K562 (cell line): ENCODE results near the gene SCRG1.

ENCODE experiments used
- CHD1 ChIP-seq: fragments of 200-600 bp; sonication (generic); IDR thresholded peaks from one replicate; pipeline ENCODE4 v1.6.1; 2012; ENCODE audit warnings: mild to moderate bottlenecking, moderate library complexity, low read length, inconsistent platforms
- CTBP1 ChIP-seq: fragments of 450-650 bp; IDR thresholded peaks from 2 replicates; pipeline ENCODE4 v1.6.1; 2016; ENCODE audit warnings: borderline replicate concordance
- CTCF ChIP-seq, 3 experiments: IDR thresholded peaks in 2 of 3; conservative IDR thresholded peaks in 1 of 3; 2 replicates each; pipeline ENCODE4 v1.5.1; 2011 to 2012; ENCODE audit warnings: low read length in 3 of 3, mild to moderate bottlenecking in 3 of 3, control low read depth in 2 of 3, improper control_type of control experiment in 1 of 3, inconsistent platforms in 1 of 3, low read depth in 1 of 3, mixed read lengths in 1 of 3, moderate library complexity in 1 of 3; ENCODE audit not compliant: insufficient read depth in 2 of 3
- IRF1 ChIP-seq: sonication (generic); formaldehyde crosslinking; IDR thresholded peaks from 2 replicates; pipeline ENCODE4 v1.8.0; 2022; ENCODE audit warnings: missing genetic modification reagents, mild to moderate bottlenecking, borderline replicate concordance
- PHF21A ChIP-seq: fragments of 450-650 bp; IDR thresholded peaks from 2 replicates; pipeline ENCODE4 v1.6.1; 2017; ENCODE audit warnings: low read depth, borderline replicate concordance

- TF ChIP-seq CHD1: no peak
- no peak for TF ChIP-seq CTCF (IDR thresholded peaks at IDR 0.05 in 2 of 3, conservative IDR thresholded peaks at IDR 0.05 in 1 of 3; ENCODE audit: insufficient read depth in 2 of 3, low read depth in 1 of 3, low read length in 3 of 3)
- TF ChIP-seq PHF21A: no peak
- no peak for TF ChIP-seq CTBP1
- TF ChIP-seq IRF1 (CRISPR knock-in tag): no peak
Measured at GRCh38 chr4:173442223-173442932, 43.5 kb upstream of the SCRG1 start.
